Glutamatergic neuron (in vitro differentiated cells): ENCODE data around the gene PTPRN2. TPM values are rescaled to one million over a fixed set of nuclear protein-coding genes. Genes with fewer than 3 reads are reported as not detected.

Experiments
- DNase-seq: peaks from one replicate; pipeline ENCODE4 v3.0.0; 2022
- H3K27ac Mint-ChIP-seq: one replicate; pipeline ENCODE4 v1.8.0; 2020; ENCODE audit warnings: mild to moderate bottlenecking, mixed read lengths, inconsistent platforms; ENCODE audit not compliant: unreplicated experiment
- H3K27me3 Mint-ChIP-seq: one replicate; pipeline ENCODE4 v1.8.0; 2020; ENCODE audit warnings: mild to moderate bottlenecking, moderate library complexity, mixed read lengths, inconsistent platforms; ENCODE audit not compliant: unreplicated experiment
- H3K36me3 Mint-ChIP-seq: one replicate; pipeline ENCODE4 v1.8.0; 2020; ENCODE audit warnings: mild to moderate bottlenecking, mixed read lengths, inconsistent platforms; ENCODE audit not compliant: unreplicated experiment
- H3K4me1 Mint-ChIP-seq: one replicate; pipeline ENCODE4 v1.8.0; 2020; ENCODE audit warnings: mild to moderate bottlenecking, low read depth, mixed read lengths, inconsistent platforms; ENCODE audit not compliant: unreplicated experiment
- H3K4me3 Mint-ChIP-seq: one replicate; pipeline ENCODE4 v1.8.0; 2020; ENCODE audit warnings: mild to moderate bottlenecking, mixed read lengths, inconsistent platforms; ENCODE audit not compliant: unreplicated experiment
- H3K9me3 Mint-ChIP-seq: one replicate; pipeline ENCODE4 v1.8.0; 2020; ENCODE audit warnings: mild to moderate bottlenecking, moderate library complexity, mixed read lengths, inconsistent platforms; ENCODE audit not compliant: unreplicated experiment
- CTCF ChIP-seq: fragments of 200-600 bp; sonication (generic); IDR thresholded peaks from one replicate; pipeline ENCODE4 v1.5.0; 2021; ENCODE audit not compliant: partially characterized antibody, unreplicated experiment
- total RNA-seq: library from RNA; stranded (reverse); fragmentation: NEBNext Ultra II Directional; extraction: Animal tissue kit (Norgen Biotek cat#: 25700); gene quantifications from one replicate; pipeline ENCODE4 v1.2.1, GENCODE V29; 2021; ENCODE audit not compliant: unreplicated experiment

Gene PTPRN2
- total RNA-seq, 1 donor from 2014 or later, result 49.0 TPM

GRCh38 chr7:157523766-157524421 lies 1063.7 kb downstream of the PTPRN2 start:
- TF ChIP-seq CTCF, result no peak
- Mint-ChIP-seq H3K9me3 (peaks cover 6% of the 10 kb centered on the region), H3K4me3 (no peak overlapping the region), H3K27ac (no peak overlapping the region), H3K36me3 (no peaks in the 10 kb centered on the region), H3K27me3 (peaks cover 5% of the 10 kb centered on the region), H3K4me1 (no peaks in the 10 kb centered on the region)
- no peak for DNase-seq

GRCh38 chr7:157523371-157523765 lies 1064.3 kb downstream of the PTPRN2 start:
- peaks cover 5% of the 10 kb centered on the region for H3K9me3 Mint-ChIP-seq
- no peak for DNase-seq
- H3K36me3 Mint-ChIP-seq, result no peaks in the 10 kb centered on the region
- H3K27me3 Mint-ChIP-seq, result peaks cover 3% of the 10 kb centered on the region
- H3K27ac Mint-ChIP-seq, result no peak overlapping the region
- no peak overlapping the region for H3K4me3 Mint-ChIP-seq
- TF ChIP-seq CTCF, result no peak
- H3K4me1 Mint-ChIP-seq, result peaks cover 2% of the 10 kb centered on the region

GRCh38 chr7:157522954-157523353 lies 1064.7 kb downstream of the PTPRN2 start:
- Mint-ChIP-seq H3K4me1 (peaks cover 3% of the 10 kb centered on the region), H3K36me3 (no peaks in the 10 kb centered on the region), H3K9me3 (peaks cover 7% of the 10 kb centered on the region), H3K27ac (no peak overlapping the region), H3K27me3 (peaks cover 3% of the 10 kb centered on the region), H3K4me3 (no peak overlapping the region)
- no peak for DNase-seq
- no peak for TF ChIP-seq CTCF

GRCh38 chr7:157522189-157522588 lies 1065.4 kb downstream of the PTPRN2 start:
- Mint-ChIP-seq H3K4me1 (peaks cover 3% of the 10 kb centered on the region), H3K27ac (no peak overlapping the region), H3K9me3 (peaks cover 7% of the 10 kb centered on the region), H3K4me3 (no peak overlapping the region), H3K27me3 (peaks cover 3% of the 10 kb centered on the region), H3K36me3 (no peaks in the 10 kb centered on the region)
- DNase-seq, result no peak
- TF ChIP-seq CTCF, result no peak

GRCh38 chr7:157521752-157522151 lies 1065.9 kb downstream of the PTPRN2 start:
- no peak overlapping the region for H3K27ac Mint-ChIP-seq
- no peak for TF ChIP-seq CTCF
- peaks cover 7% of the 10 kb centered on the region for H3K9me3 Mint-ChIP-seq
- no peaks in the 10 kb centered on the region for H3K36me3 Mint-ChIP-seq
- H3K4me3 Mint-ChIP-seq, result no peak overlapping the region
- peaks cover 3% of the 10 kb centered on the region for H3K4me1 Mint-ChIP-seq
- peaks cover 3% of the 10 kb centered on the region for H3K27me3 Mint-ChIP-seq
- no peak for DNase-seq
